HG03520 (cell line): ENCODE results near the gene DGKZ.

Source experiments
- ATAC-seq: cut with Tn5 transposase; IDR thresholded peaks from one replicate; pipeline ENCODE4 v1.9.1; 2021; ENCODE audit warnings: mild to moderate bottlenecking, moderate library complexity; ENCODE audit not compliant: unreplicated experiment

The DGKZ gene

DNA sequence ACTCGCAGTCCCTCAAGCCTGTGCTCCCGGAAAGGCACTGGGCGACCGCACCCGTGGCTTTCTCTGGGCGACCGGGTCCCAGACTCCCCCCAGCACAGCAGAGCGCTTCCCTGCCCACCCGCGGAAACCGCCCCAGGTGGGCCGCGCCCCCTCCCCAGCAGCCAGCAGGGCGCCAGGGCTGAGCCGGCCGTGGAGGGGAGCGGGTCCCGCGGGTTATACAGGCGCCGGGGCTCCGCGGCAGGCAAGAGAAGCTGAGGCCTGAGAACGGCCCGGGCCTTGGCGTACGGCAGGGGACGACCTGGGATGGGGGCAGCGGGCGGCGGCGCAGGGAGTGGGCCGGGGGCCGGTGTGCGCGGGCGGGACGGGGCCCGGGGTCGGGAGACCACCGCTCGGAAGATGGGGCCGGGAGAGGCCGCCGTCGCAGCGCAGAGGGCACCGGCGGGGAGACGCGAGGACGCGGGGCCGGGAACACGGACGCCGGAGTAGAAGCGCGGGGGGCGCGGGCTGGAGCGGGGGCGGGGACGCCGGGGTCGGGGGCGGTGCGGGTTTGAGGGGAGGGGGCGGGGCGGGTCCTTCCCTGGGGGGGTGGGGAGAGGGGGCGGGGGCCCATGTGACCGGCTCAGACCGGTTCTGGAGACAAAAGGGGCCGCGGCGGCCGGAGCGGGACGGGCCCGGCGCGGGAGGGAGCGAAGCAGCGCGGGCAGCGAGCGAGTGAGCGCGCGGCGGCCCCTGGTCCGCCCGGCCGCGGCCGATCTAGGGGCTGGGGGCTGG lies 34.0 kb downstream of the DGKZ start, which contains the start of gene MDK:
MDK (plus strand) TSS at position 622 of the 771 bp plus-strand sequence. CDS start 389 bp downstream, outside the sequence.
- ATAC-seq: no peak

DNA sequence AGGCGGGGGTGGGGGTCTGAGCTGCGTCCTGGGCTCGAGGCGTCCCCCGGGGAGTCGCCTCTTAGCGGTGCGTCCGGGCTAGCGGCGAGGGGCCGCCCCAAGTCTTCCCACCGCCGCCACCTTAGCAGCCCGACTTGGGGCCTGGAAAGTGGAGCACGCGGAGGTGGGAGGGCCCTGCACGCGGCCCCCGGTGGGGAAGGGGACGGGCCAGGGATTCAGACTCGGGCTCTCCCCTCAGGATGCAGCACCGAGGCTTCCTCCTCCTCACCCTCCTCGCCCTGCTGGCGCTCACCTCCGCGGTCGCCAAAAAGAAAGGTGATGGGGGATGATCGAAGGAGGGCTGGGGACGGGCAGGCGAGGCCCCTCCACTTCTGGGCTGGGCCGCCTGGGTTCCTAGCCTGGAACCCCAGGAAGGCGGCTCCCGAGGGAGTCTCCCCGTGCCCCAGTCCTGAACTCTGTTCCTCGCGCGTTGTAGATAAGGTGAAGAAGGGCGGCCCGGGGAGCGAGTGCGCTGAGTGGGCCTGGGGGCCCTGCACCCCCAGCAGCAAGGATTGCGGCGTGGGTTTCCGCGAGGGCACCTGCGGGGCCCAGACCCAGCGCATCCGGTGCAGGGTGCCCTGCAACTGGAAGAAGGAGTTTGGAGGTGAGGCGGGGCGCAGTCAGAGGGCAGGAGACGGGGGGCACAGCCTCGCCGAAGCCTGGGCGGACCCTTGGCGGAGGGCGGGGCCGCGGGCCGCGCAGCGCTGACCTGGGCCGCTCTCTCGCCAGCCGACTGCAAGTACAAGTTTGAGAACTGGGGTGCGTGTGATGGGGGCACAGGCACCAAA lies 34.8 kb downstream of the DGKZ start:
- ATAC-seq: no peak

DNA sequence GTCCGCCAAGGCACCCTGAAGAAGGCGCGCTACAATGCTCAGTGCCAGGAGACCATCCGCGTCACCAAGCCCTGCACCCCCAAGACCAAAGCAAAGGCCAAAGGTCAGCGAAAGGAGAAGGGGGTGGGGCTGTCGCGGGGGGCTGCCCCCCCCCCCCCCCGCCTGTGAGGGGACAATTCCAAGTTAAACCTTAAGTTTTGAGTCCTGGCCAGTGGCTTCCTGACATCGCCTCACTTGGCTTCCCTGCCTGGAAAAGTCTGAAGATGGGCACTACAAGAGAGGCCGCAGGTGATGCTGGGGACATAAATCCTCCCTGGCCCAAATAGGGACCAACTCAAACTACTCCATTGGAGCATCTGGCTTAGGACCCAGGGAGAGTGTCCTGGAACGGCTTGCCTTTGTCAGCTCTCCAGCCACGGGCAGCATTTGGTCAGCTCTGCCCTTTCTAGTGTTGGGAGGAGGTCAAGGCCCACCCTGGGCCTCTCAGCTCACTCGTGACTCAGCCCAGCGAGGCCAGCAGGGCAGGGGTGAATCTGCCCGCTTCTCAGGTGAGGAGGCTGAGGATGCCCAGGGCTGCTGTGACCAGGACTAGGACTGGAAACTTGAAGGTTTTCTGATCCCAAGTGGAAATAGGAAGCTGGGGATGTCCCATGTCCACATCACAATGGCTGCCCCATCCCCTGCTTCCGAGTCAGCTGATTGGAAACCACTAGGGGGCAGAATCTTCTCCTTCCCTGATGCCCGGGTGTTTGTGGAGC lies 35.6 kb downstream of the DGKZ start:
- ATAC-seq: no peak

DNA sequence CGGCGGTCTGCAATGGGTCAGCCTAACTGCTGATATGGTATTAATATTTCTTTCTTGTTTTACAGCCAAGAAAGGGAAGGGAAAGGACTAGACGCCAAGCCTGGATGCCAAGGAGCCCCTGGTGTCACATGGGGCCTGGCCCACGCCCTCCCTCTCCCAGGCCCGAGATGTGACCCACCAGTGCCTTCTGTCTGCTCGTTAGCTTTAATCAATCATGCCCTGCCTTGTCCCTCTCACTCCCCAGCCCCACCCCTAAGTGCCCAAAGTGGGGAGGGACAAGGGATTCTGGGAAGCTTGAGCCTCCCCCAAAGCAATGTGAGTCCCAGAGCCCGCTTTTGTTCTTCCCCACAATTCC lies 36.1 kb downstream of the DGKZ start:
- ATAC-seq: no peak

DNA sequence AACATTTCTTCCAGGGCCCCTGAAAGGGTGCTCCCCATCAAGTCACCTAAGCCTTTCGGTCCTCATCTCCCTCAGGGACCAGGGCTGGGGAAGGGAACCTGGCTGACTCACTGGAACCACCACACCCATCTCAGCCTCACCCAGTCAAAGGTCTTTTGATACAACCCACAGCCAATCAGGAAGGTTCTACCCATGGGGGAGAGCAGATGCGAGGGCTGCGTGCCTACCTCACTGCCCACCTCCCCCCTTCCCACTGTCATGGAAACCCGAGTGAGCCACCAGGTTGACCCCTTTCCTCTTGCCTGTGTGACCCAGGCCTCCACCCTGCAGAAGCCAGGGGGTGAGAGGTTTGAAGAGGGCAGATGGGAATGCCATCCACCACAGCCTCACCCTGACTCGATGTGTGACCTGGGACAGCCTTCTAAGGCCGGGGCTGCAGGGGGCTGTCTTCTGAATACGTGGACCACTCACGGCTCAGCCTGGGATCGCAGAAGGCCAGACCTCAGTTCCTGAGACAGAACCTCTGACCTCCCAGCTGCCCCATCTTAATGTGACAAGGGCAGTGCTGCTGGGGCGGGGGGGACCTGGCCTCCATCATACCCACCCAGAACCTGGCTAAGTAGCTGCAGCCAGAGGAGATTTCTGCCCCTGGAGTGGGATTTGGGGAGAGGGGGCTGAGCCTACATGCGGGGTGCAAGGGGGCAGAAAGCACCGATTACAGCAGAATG lies 36.9 kb downstream of the DGKZ start:
- no peak for ATAC-seq

DNA sequence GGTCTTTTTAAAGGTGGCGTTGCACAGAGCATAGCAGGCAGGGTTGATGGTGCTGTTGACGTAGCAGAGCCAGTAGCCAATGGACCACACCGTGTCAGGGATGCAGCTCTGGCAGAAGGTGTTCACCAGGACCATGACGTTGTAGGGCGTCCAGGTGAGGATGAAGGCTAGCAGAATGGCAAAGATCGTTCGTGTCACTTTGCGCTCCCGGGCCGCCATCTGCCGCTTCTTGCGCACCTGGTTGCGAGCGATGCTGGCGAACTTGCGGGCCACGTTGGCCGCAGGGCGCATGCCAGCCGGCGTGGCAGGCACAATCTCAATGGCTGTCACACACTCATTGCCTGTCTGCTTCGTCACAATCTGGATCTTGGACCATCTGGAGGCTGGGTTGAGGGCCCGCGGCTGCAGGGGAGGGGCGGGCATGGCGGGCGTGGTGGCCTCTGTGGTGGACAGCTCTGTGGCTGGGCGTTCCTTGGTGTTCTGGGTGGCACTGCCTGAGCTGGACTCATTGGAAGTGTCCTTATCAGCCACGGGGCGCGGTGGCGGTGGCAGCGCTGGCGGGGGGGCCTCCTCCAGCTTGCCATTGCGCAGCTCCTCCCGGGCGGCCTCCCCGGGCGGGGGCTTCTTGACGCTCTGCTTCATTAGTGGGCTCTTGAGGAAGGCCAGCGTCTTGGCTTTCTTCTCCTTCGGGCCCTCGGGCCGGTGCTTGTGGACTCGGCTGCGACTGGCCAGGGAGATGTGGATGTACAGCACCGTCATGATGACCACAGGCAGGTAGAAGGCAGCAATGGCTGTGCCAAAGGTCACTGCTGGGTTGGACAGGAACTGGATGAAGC lies 38.1 kb downstream of the DGKZ start:
- no peak for ATAC-seq

DNA sequence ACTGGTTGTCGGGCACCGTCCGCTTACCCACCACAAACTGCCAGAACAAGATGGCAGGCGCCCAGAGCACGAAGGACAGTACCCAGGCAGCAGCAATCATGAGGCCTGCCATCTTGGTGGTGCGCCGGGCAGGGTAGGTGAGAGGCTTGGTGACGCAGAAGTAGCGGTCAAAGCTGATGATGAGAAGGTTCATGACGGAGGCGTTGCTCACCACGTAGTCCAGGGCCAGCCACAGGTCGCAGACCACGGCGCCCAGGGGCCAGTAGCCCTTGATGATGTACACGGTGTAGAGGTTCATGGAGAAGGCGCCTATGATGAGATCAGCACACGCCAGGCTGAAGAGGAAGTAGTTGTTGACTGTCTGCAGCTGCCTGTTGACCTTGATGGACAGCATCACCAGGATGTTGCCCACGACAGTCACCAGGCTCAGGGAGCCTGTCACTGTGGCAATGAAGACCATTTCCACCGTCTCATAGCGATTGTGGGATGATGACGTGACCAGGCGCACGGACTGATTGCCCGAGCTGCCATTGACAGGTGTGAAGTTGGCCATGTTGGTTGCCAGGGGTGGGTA lies 38.8 kb downstream of the DGKZ start:
- ATAC-seq: no peak

DNA sequence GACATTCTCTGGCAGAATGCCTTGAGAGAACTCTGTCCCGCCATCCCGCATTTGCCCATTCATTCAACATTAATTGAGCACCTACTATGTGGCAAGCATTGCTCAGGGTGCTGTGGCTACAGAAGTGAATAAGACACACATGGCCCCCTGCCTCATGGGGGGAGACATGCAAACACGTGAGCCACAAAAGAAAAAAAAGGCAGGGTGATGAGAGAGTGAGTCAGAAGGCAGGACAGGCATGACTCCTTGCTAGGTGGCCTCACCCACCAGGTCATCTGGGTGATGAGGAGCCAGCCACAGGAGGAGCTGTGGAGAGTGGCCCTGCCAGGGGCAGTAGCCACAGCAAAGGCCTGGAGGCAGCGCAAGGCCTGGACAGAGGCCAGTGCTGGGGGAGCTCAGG lies 39.4 kb downstream of the DGKZ start:
- ATAC-seq: no peak

DNA sequence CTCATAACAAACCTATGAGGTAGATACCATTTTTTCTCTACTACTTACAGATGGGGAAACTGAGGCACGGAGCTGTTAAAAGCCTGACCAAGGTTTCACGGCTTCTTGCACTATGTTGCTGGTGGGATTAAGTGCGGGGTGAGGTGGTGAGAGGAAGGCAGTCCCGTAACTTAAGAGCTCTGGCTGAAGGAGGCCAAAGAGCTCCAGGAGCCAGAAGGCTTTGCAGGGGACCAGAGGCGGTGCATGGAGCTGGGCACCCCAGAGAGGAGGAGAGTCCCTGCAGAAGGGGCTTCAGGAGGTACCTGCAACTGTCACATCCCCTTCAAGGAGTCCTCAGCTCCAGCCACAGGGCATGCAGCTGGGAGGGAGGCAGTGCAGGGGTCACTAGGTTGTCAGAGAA lies 40.2 kb downstream of the DGKZ start:
- no peak for ATAC-seq

DNA sequence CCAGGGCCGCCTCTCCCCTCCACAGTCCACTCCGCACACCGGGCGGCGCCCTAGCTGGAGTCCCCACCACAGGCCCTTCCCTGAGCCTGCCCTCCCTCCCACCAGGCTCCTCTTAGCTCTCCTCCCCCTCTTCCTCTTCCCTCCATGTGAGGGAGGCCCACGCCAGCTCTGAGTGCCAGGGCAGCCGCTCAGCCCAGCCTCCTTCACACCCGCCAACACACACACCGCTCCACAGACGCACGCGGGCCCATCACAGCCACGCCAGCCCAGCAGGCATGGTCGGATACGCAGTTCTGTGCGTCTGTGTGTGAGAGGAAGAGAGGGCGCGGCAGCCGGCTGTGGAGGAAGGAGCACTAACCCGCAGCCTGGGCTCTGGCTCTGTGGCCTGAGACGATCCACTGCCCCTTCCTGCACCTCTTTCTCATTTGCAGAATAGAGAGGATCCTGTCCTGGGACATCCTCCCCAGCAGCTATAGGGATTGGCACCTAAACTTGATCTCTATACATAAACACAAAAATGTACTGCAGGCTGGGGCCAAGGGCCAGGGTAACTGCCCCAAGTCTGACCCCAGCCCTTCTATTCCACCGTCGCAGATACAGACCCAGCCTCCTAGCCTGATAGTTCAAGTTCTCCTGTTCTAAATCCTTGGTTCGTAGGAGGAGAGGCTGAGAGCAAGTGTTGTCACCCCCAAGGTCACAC lies 40.8 kb downstream of the DGKZ start:
- ATAC-seq: no peak

DNA sequence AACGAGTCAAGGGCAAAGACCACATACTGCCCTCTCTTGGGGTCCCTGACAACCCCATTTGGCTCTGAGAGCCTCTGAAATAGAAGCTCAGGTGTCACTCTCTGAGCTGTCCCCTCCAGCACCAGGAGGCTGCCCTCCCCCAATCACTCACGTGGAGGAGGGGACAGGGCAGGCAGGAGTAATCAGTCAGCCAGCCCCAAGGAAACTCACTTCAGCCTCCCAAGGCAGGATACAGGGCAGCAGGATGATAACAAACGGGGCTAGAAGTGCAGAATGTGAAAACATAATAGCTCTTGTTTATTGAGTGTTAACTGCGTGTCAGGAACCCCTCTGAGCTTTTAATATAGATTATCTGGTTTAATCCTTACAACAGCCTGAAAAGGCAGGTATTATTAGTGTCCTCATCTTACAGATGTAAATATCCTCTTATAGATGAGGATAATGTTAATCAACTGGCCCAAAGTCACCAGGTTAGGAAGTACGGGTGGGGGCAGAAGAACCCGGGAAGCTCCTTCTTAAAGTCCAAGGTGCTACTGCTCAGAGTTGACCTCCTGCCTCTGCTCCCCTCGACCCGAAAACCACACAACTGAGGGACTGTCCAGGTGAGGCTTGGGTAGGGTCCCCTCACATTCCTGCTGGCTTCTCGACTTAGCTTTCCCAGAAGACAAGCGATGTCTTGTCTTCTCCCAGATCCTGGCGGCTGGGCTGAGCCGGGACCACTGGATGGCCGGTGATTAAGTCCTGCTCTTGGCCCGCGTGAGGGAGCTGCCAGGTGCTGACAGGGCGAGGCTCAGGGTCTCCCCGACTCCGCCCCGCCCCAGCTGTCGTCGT lies 41.6 kb downstream of the DGKZ start:
- ATAC-seq: no peak

DNA sequence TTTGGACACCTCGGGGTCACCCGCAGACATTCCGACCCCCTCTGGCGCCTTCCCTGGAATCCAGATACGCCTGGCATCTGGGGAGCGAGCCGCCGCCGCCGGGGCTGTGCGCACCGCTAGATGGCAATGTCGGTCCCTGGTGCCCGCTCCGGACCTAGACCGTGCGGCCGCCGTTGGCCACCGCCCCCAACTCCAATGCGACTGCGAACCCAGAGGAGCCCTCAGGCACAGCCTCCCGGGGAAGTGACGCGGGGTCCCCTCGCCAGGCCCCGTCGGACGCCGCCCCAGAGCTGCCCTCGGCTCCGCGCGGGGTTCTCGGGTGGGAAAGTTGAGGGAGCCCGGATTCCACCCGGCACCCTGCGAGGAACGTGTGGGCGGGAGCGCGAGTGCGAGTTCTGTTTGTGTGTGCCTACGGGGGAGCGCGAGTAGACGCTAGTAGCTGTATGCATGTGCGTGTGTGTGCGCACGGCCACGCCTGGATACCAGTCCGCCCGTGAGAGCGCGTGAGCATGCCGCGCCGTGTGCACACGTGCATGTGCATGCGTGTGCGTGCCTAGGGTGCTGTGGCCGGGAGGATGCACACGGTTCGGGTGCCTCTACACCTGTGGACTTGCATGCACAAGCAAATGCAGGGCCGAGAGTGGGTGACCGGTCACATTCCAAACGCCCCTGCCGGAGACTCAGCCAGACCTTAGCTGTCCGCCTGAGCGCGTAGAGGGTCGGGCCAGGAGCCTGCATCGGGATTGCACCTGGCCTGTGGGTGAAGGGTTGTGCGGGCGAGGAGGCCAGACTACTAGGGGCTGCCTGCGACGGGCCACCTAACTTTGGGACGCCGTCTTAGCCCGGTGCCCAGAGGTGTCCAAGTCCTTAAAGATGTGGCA lies 42.4 kb downstream of the DGKZ start:
- peak; percentile 36 for ATAC-seq

DNA sequence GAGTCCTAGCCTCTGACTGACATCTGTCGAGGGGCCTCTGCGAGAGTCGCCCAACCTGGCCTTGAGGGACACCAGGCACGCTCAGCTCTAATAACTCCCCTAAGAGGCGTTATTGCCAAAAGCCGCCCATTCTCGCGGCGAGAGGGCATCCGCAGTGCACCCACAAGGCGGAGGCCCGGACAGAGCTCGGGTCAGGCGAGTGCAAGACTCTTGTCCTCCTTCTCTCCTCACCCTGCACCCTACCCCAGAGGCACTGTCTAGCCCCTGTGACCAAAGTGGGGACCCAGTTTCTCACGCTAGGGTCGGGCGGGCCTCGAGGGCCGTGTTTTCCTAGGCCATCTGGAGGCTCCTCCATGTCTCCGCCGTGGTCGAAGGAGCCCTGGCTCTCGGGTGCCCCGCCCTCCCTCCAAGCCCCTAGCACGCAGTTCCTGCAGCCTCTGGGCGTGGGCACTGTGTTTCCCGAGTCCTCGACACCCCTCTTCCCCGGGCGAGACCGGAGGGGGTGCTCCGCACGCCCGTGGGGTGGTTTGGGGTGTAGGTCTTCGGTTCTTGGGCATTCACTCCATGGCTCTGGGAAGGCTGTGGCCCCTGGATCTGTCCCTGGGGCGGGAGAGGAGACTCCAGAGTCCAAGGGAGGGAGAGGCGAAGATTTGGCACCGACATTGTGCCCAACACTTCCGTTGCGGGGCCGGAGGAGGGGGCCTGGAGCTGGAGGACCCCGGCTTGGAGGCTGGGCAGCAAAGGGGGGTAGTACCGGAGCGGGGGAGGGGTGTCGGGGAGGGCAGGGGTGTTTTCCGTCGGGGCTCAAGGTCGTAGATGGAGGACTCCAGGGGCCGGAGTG lies 43.3 kb downstream of the DGKZ start:
- no peak for ATAC-seq

DNA sequence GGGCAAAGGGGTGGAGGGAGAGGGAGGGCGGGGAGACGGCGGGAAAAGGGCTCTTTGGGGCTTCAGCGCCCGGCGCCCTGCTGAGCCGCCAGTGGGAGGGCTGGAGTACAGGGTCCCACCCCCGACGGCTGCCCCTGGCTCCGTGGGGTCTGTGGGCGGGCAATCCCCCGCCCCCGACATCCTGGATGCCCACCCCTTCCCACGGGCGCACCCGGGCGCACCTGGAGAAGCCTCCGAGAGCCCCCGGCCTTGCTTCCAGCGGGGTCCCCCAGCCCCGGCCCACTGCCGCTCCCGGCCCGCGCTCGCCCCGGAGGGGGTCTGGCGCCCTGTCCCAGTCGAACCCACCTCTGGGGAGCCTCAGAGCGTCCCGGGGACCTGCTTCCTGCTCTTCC lies 43.9 kb downstream of the DGKZ start:
- ATAC-seq: no peak

DNA sequence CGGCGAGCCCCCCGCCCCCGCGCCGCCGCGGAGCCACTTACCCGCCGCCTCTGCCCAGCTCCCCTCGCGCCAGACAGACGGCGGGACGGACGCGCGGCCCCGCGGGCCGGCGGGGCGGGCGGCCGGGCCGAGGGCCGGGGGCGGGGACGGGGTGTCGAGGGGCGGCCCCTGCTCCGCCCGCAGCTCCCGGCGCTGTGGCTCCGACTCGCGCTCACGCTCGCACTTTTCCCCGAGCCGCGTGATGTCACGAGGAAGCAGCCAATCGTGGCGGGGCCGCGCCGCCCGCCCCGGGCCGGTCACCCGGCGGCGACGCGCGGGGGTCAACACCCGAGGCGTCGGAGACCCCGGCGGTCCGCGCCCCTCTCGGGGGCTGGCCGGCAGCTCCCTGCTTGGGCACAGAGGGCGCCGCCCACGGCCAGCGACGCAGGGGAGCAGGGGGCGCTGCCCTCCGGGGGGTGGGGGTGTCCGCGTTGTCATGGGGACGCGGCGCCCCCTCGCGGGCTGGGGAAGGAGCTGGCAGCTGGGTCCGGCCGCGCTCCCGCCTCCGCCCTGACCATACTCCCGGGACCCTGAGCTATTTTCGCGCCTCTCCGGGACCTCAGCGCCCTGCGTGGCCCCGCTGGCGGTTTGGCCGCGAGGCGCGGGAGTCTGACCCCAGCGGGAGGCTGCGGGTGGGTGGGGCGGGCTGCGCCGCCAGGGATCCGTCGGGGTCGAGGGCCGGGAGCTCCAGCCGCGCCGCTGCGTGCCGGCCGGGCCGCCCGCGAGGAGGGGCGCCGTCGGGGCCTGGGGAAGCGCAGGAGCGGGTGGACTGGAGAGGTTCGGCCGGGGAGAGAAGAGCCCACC lies 44.5 kb downstream of the DGKZ start, which contains the start of gene CHRM4:
CHRM4 (minus strand) TSS at position 199 of the 843 bp plus-strand sequence. CDS start 5,219 bp downstream, outside the sequence.
- no peak for ATAC-seq
